Progenitor cell of endocrine pancreas (in vitro differentiated cells): ENCODE measurements around the gene SGK2. TPM values are rescaled to one million over a fixed set of nuclear protein-coding genes. Genes with fewer than 3 reads are reported as not detected.

ENCODE experiments used
- DNase-seq: peaks from one replicate; pipeline ENCODE4 v3.0.0; 2021; ENCODE audit warnings: low spot score; ENCODE audit not compliant: unreplicated experiment
- H3K27ac Mint-ChIP-seq: 2 replicates; pipeline ENCODE4 v1.8.0; 2021; ENCODE audit warnings: mild to moderate bottlenecking, moderate library complexity, mixed read lengths
- H3K27me3 Mint-ChIP-seq: 2 replicates; pipeline ENCODE4 v1.8.0; 2021; ENCODE audit warnings: mixed read lengths
- H3K36me3 Mint-ChIP-seq: 2 replicates; pipeline ENCODE4 v1.8.0; 2022; ENCODE audit warnings: mixed read lengths; ENCODE audit not compliant: insufficient read depth
- H3K4me1 Mint-ChIP-seq: 2 replicates; pipeline ENCODE4 v1.8.0; 2021; ENCODE audit warnings: low read depth, mixed read lengths
- H3K4me3 Mint-ChIP-seq: 2 replicates; pipeline ENCODE4 v1.8.0; 2021; ENCODE audit warnings: low read depth, mild to moderate bottlenecking, moderate library complexity, mixed read lengths
- H3K9me3 Mint-ChIP-seq: 2 replicates; pipeline ENCODE4 v1.8.0; 2021; ENCODE audit warnings: low read depth, mixed read lengths
- CTCF ChIP-seq: fragments of 200-600 bp; sonication (generic); IDR thresholded peaks from one replicate; pipeline ENCODE4 v1.5.0; 2021; ENCODE audit warnings: antibody characterized with exemption, mild to moderate bottlenecking; ENCODE audit not compliant: unreplicated experiment
- total RNA-seq: library from RNA; stranded (reverse); gene quantifications from 2 replicates; pipeline ENCODE4 v1.2.1, GENCODE V29; 2021

Gene SGK2
- total RNA-seq, 1 donor from 2014 or later, result 8.9 TPM

GRCh38 chr20:43536817-43537440 lies 21.9 kb upstream of the SGK2 start:
- Mint-ChIP-seq H3K27me3 (no peaks in the 10 kb centered on the region), H3K36me3 (no peaks in the 10 kb centered on the region), H3K27ac (no peak overlapping the region), H3K4me1 (no peaks in the 10 kb centered on the region), H3K9me3 (no peaks in the 10 kb centered on the region), H3K4me3 (no peak overlapping the region)
- no peak for TF ChIP-seq CTCF
- no peak for DNase-seq

- H3K4me3 Mint-ChIP-seq, result no peak overlapping the region
- H3K36me3 Mint-ChIP-seq, result no peaks in the 10 kb centered on the region
Measured at GRCh38 chr20:43537921-43538877, 20.6 kb upstream of the SGK2 start.

GRCh38 chr20:43538878-43539700 lies 19.7 kb upstream of the SGK2 start:
- no peak overlapping the region for H3K4me3 Mint-ChIP-seq
- no peaks in the 10 kb centered on the region for H3K9me3 Mint-ChIP-seq
- H3K4me1 Mint-ChIP-seq, result no peaks in the 10 kb centered on the region
- H3K27me3 Mint-ChIP-seq, result no peaks in the 10 kb centered on the region
- no peak for DNase-seq
- no peaks in the 10 kb centered on the region for H3K36me3 Mint-ChIP-seq
- no peak for TF ChIP-seq CTCF
- H3K27ac Mint-ChIP-seq, result no peak overlapping the region

More at GRCh38 chr20:43537921-43538877, 20.6 kb upstream of the SGK2 start:
- peak; percentile 96 for TF ChIP-seq CTCF
- no peak overlapping the region for H3K27ac Mint-ChIP-seq
- peak; percentile 59 for DNase-seq
- no peaks in the 10 kb centered on the region for H3K27me3 Mint-ChIP-seq
- no peaks in the 10 kb centered on the region for H3K9me3 Mint-ChIP-seq
- H3K4me1 Mint-ChIP-seq, result no peaks in the 10 kb centered on the region

GRCh38 chr20:43539975-43540672 lies 18.7 kb upstream of the SGK2 start:
- DNase-seq, result no peak
- Mint-ChIP-seq H3K27ac (no peak overlapping the region), H3K4me1 (no peaks in the 10 kb centered on the region), H3K9me3 (no peaks in the 10 kb centered on the region), H3K4me3 (no peak overlapping the region), H3K27me3 (no peaks in the 10 kb centered on the region), H3K36me3 (no peaks in the 10 kb centered on the region)
- no peak for TF ChIP-seq CTCF
